Spinal cord (tissue), 10 donors: ENCODE data around the gene EIF6. TPM values are rescaled to one million over a fixed set of nuclear protein-coding genes. Genes with fewer than 3 reads are reported as not detected.

Experiments used
- DNase-seq, 6 donors: peaks; one replicate each; pipeline versions ENCODE4 v3.0.0 to v3.0.0-alpha.2; 2013 to 2015; ENCODE audit warnings: low spot score in 6 of 6, low read depth in 4 of 6
- H3K27ac ChIP-seq: one replicate; pipeline ENCODE4 v1.5.1; 2013; ENCODE audit warnings: low read depth, low read length, control low read depth
- H3K27me3 ChIP-seq: one replicate; pipeline ENCODE4 v1.6.1; 2013; ENCODE audit warnings: low read length; ENCODE audit not compliant: control insufficient read depth, insufficient read depth
- H3K36me3 ChIP-seq: one replicate; pipeline ENCODE4 v1.6.1; 2013; ENCODE audit warnings: low read length; ENCODE audit not compliant: control insufficient read depth, insufficient read depth
- H3K4me1 ChIP-seq: one replicate; pipeline ENCODE4 v1.6.1; 2013; ENCODE audit warnings: low read length; ENCODE audit not compliant: control insufficient read depth, insufficient read depth
- H3K4me3 ChIP-seq: one replicate; pipeline ENCODE4 v1.5.1; 2013; ENCODE audit warnings: low read depth, low read length, control low read depth
- H3K9me3 ChIP-seq: one replicate; pipeline ENCODE4 v1.6.1; 2013; ENCODE audit warnings: low read length; ENCODE audit not compliant: control insufficient read depth, insufficient read depth
- WGBS: methylation state at CpG from one replicate; pipeline ENCODE4 v1.1.5; 2013; ENCODE audit warnings: missing lambda C conversion rate; ENCODE audit not compliant: insufficient coverage; 5-methylcytosine and 5-hydroxymethylcytosine counted together
- polyA plus RNA-seq, 2 donors: library from polyadenylated mRNA; unstranded; fragments of 120-200 nt; gene quantifications; one replicate each; pipeline ENCODE4 v1.2.1, GENCODE V29; 2013; ENCODE audit not compliant: insufficient read length in 2 of 2
- total RNA-seq, 2 donors: library from RNA; depleted of rRNA in 1 of 2; stranded (reverse); fragments of 120-200 nt in 1 of 2; fragments of >200 nt in 1 of 2; gene quantifications; one replicate each; pipeline versions ENCODE4 v1.2.3 to v1.2.4, GENCODE V29; 2013 to 2014
- donor health status: healthy.

Gene EIF6
- total and polyA plus RNA-seq, 4 donors: 56.2 to 106 (median 102) TPM

DNA sequence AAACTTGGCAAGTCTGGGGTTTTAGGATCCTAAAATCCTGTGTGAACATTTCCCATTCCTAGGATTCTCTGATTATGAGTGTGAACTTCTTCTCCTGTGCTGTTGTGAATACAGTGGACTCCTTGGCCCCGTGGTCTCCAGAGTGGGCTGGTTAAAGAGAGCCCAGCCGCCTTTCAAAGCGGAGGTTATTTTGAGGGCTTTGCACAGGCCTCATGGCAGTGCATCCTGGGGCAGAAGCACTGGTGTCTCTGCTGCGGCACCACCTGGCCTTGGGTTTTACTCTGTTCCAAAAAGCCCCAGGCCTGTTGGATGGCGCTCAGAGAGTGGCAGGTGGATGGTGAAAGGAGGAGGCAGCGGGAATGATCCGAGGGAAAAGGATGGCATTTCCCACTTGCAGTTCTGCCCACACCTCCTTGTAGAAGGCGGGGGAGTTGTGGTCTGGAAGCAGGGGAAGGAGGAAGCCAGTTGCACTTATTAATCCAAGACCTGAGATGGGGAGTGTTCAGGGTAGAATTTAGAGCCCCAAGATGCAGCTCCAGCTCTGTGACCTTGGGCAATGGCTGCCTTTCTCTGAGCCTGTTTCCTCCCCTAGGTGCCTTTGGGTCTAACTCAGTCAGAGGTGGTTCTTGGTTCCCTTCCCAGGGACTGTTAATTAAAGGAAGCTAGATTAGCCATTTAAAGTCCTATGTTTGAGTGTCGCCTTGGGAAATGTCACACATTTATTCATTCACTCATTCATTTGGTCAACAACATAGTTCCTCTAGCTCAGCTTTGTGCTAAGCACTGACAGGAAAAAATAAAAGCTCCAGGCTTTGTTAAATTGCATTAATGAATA is 35.7 kb downstream of the EIF6 start:
- Histone ChIP-seq H3K27ac (no peak overlapping the region), H3K4me3 (no peak overlapping the region), H3K4me1 (no peaks in the 10 kb centered on the region), H3K9me3 (no peaks in the 10 kb centered on the region), H3K36me3 (peaks cover 45% of the 10 kb centered on the region), H3K27me3 (no peaks in the 10 kb centered on the region)
- peak in 2 of 6 donors; percentile 43 to 60 for DNase-seq
- WGBS: 75% methylated on average over 5 of the region's 9 CpGs

- Histone ChIP-seq H3K27me3 (no peaks in the 10 kb centered on the region), H3K9me3 (no peaks in the 10 kb centered on the region), H3K4me3 (no peak overlapping the region), H3K36me3 (peaks cover 33% of the 10 kb centered on the region), H3K27ac (no peak overlapping the region), H3K4me1 (no peaks in the 10 kb centered on the region)
- no peak for DNase-seq
- WGBS: 87% methylated on average over 12 of the region's 12 CpGs
Observed at GRCh38 chr20:35246723-35247122, 37.8 kb downstream of the EIF6 start.

DNA sequence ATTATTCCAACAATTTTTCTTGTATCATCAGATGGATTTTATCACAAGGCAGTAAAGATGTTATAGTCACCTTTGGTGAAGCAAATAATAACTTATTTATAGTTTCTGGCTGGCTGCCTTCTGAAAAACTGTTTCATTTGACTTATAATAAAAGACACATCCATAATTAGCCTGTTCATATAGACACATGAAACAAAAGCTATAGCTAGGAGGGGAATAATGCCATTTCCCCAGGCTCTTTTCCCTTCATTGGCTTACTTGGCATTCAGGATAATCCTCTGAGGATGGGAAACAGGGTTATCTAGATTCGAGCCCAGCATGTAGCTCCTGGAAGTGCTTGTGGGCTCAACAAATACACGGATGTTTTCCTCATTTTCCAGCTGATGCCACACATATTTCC is 40.6 kb downstream of the EIF6 start:
- no CpG with 5 or more reads among the region's 2 CpGs for WGBS
- peak in 1 of 6 donors; percentile 61 for DNase-seq
- Histone ChIP-seq H3K9me3 (no peaks in the 10 kb centered on the region), H3K36me3 (peaks cover 27% of the 10 kb centered on the region), H3K27ac (no peak overlapping the region), H3K27me3 (no peaks in the 10 kb centered on the region), H3K4me1 (no peaks in the 10 kb centered on the region), H3K4me3 (no peak overlapping the region)

DNA sequence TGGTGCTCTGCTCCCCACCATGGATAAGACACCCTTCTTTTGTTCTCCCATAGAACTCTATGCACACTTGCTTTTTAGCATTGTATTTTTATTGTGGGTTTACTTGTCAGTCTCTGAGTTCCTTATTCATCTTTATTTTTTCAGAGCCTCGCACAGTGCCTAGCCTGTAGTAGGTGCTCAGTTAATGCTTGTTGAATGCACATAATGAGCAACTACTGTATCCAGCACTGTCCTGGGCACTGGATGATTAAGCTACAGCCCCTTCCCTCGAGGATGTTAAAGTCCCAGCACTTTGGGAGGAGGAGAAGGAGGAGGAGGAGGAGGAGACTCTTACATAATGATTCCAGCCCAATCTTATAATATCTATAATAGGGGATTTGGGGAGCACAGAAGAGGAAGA is 41.3 kb downstream of the EIF6 start:
- Histone ChIP-seq H3K27ac (no peak overlapping the region), H3K4me3 (no peak overlapping the region), H3K27me3 (no peaks in the 10 kb centered on the region), H3K4me1 (no peaks in the 10 kb centered on the region), H3K36me3 (peaks cover 22% of the 10 kb centered on the region), H3K9me3 (no peaks in the 10 kb centered on the region)
- no peak for DNase-seq
- no CpG with 5 or more reads among the region's 2 CpGs for WGBS

- WGBS: no CpG with 5 or more reads among the region's 2 CpGs
- Histone ChIP-seq H3K36me3 (peaks cover 6% of the 10 kb centered on the region), H3K4me1 (no peaks in the 10 kb centered on the region), H3K9me3 (no peaks in the 10 kb centered on the region), H3K27me3 (no peaks in the 10 kb centered on the region), H3K4me3 (no peak overlapping the region), H3K27ac (no peak overlapping the region)
- DNase-seq: no peak
Observed at GRCh38 chr20:35240811-35241293, 43.7 kb downstream of the EIF6 start.

GRCh38 chr20:35240083-35240810 is 44.3 kb downstream of the EIF6 start:
- Histone ChIP-seq H3K36me3 (peaks cover 8% of the 10 kb centered on the region), H3K9me3 (no peaks in the 10 kb centered on the region), H3K27me3 (no peaks in the 10 kb centered on the region), H3K4me3 (no peak overlapping the region), H3K27ac (no peak overlapping the region), H3K4me1 (no peaks in the 10 kb centered on the region)
- 90% methylated on average over 4 of the region's 5 CpGs for WGBS
- no peak for DNase-seq

DNA sequence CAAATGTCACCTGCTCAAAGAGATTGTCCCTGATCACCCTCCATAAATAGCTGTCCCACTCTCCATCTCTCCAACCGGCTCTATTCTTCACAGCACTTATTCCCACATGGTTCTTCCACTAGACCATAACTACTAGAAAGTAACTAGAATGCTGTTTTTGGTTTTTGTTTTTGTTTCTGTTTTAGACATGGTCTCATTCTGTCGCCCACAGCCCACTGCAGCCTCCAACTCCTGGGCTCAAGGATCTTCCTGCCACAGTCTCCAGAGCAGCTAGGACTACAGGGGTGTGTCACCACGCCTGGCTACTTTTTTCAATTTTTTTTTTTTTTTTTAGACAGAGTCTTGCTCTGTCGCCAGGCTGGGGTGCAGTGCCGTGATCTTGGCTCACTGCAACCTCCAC is 45.8 kb downstream of the EIF6 start:
- WGBS: 94% methylated on average over 2 of the region's 5 CpGs
- H3K4me1 ChIP-seq: no peaks in the 10 kb centered on the region
- no peaks in the 10 kb centered on the region for H3K9me3 ChIP-seq
- no peak for DNase-seq
- H3K36me3 ChIP-seq: peaks cover 8% of the 10 kb centered on the region
- H3K4me3 ChIP-seq: no peak overlapping the region
- no peak overlapping the region for H3K27ac ChIP-seq
- no peaks in the 10 kb centered on the region for H3K27me3 ChIP-seq

DNA sequence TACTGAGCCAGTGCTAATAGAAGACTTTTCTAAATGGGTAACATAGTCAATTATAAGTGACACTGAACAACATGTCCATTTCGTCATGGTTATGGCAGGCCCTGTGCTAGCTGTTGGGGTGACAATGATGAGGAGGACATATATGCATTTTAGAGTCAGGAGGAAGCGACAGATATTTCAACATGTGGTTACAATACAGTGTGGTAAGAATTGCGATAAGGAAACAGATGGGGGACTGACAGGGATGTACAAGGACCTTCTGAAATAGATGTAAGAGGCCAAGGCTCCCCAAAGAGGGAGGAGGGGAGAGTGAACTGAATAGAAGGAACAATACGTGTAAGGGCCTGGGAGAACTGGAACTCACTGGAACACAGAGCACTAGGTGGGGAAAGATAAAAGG is 46.4 kb downstream of the EIF6 start:
- H3K9me3 ChIP-seq: no peaks in the 10 kb centered on the region
- no peaks in the 10 kb centered on the region for H3K27me3 ChIP-seq
- H3K4me3 ChIP-seq: no peak overlapping the region
- no peaks in the 10 kb centered on the region for H3K4me1 ChIP-seq
- H3K27ac ChIP-seq: no peak overlapping the region
- peaks cover 8% of the 10 kb centered on the region for H3K36me3 ChIP-seq
- no peak for DNase-seq
- WGBS: 94% methylated on average over 3 of the region's 4 CpGs

GRCh38 chr20:35237486-35237885 is 47.1 kb downstream of the EIF6 start:
- DNase-seq: no peak
- Histone ChIP-seq H3K27ac (no peak overlapping the region), H3K4me1 (no peaks in the 10 kb centered on the region), H3K36me3 (peaks cover 8% of the 10 kb centered on the region), H3K27me3 (no peaks in the 10 kb centered on the region), H3K4me3 (no peak overlapping the region), H3K9me3 (no peaks in the 10 kb centered on the region)

- Histone ChIP-seq H3K9me3 (no peaks in the 10 kb centered on the region), H3K4me3 (no peak overlapping the region), H3K27ac (no peak overlapping the region), H3K36me3 (peaks cover 8% of the 10 kb centered on the region), H3K27me3 (no peaks in the 10 kb centered on the region), H3K4me1 (no peaks in the 10 kb centered on the region)
- no peak for DNase-seq
- 93% methylated on average over 3 of the region's 6 CpGs for WGBS
Observed at GRCh38 chr20:35235881-35236280, 48.7 kb downstream of the EIF6 start.
